Activated B cell treated with CpG ODN at 0.5 μM for 24 hours (primary cell): Measurements from ENCODE around the gene TTN. TPM values are rescaled to one million over a fixed set of nuclear protein-coding genes. Genes with fewer than 3 reads are reported as not detected.

Experiments used
- ATAC-seq: fragments of 200-7000 bp; cut with Tn5 transposase; one replicate; pipeline ENCODE4 v1.10.0; 2021; ENCODE audit warnings: low read depth, mild to moderate bottlenecking, moderate library complexity
- CTCF ChIA-PET: fragments of 350-600 bp; sonication (Branson Sonifier 250); formaldehyde crosslinking; loops from one replicate; lab custom pipeline; 2021; ENCODE audit warnings: antibody characterized with exemption; lab: Charles Lee
- POLR2A ChIA-PET: fragments of 350-600 bp; sonication (Branson Sonifier 250); formaldehyde crosslinking; loops from one replicate; lab custom pipeline; 2021; ENCODE audit warnings: antibody characterized with exemption; lab: Charles Lee
- DNase-seq: peaks from one replicate; pipeline ENCODE4 v3.0.0; 2022
- H3K27ac Mint-ChIP-seq: one replicate; pipeline ENCODE4 v1.8.0; 2020; ENCODE audit warnings: mixed read lengths
- H3K27me3 Mint-ChIP-seq: one replicate; pipeline ENCODE4 v1.8.0; 2021; ENCODE audit warnings: mixed read lengths
- H3K36me3 Mint-ChIP-seq: one replicate; pipeline ENCODE4 v1.8.0; 2021; ENCODE audit warnings: low read depth, mixed read lengths
- H3K4me1 Mint-ChIP-seq: one replicate; pipeline ENCODE4 v1.8.0; 2021; ENCODE audit warnings: mixed read lengths
- H3K4me3 Mint-ChIP-seq: one replicate; pipeline ENCODE4 v1.8.0; 2020; ENCODE audit warnings: mild to moderate bottlenecking, mixed read lengths
- H3K9me3 Mint-ChIP-seq: one replicate; pipeline ENCODE4 v1.8.0; 2020; ENCODE audit warnings: mixed read lengths
- intact Hi-C: fragments of 100-400 bp; cut with micrococcal nuclease; formaldehyde crosslinking; loops from one replicate; pipeline ENCODE4 v1.15.1; 2024
- total RNA-seq: library from RNA; stranded (reverse); gene quantifications from 2 replicates; pipeline ENCODE4 v1.2.3, GENCODE V29; 2022
- TF ChIP-seq, protein P1 (sequence below): fragments of 200-600 bp; IDR thresholded peaks from one replicate; pipeline ENCODE4 v1.8.0; 2022; ENCODE audit warnings: antibody characterized with exemption, mild to moderate bottlenecking

Gene TTN
- total RNA-seq, 1 donor from 2014 or later = 40.0 TPM

DNA sequence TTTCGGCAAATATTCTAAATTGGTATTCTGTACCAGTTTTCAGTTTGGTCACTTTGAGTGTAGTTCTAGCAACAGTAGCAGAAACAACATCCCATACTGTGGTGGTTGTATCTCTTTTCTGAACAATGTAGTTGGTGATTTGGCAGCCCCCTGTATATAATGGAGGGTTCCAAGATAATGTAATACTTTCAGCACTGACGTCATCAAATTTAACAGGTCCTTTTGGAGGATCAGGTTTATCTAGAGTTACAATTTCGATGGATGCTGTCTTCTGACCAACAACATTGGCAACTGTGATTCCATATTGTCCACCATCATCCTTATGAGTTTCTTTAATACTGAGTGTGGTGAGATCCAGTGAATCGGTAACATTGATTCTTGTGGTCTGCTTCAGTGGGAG is 239.0 kb downstream of the TTN start:
- CTCF ChIA-PET = no interaction called here

DNA sequence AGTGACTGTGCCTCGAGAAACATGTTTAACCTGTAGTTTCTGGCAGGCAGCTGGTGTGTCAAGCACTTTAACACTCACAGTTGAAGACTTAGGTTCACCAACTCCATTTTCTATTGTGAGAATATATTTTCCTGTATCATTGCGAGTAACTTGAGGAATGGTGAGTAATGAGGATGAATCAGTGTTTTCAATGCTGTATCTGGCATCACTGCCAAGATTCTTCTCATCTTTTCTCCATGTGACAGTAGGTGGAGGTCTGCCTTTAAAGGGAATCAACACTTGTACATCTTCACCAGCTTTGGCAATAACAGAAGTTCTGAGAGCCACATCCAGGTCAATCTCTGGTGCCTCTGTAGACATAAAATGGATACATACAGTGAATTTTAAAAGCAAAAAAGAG is 254.2 kb downstream of the TTN start:
- peaks cover 8% of the 10 kb centered on the region for H3K4me1 Mint-ChIP-seq
- intact Hi-C loops = no loop called here
- DNase-seq (no peak), ATAC-seq (no peak)
- H3K27me3 Mint-ChIP-seq = no peaks in the 10 kb centered on the region
- ChIA-PET POLR2A (no interaction called here), CTCF (no interaction called here)
- H3K4me3 Mint-ChIP-seq = no peak overlapping the region
- peaks cover 88% of the 10 kb centered on the region for H3K36me3 Mint-ChIP-seq
- TF ChIP-seq, protein P1, sequence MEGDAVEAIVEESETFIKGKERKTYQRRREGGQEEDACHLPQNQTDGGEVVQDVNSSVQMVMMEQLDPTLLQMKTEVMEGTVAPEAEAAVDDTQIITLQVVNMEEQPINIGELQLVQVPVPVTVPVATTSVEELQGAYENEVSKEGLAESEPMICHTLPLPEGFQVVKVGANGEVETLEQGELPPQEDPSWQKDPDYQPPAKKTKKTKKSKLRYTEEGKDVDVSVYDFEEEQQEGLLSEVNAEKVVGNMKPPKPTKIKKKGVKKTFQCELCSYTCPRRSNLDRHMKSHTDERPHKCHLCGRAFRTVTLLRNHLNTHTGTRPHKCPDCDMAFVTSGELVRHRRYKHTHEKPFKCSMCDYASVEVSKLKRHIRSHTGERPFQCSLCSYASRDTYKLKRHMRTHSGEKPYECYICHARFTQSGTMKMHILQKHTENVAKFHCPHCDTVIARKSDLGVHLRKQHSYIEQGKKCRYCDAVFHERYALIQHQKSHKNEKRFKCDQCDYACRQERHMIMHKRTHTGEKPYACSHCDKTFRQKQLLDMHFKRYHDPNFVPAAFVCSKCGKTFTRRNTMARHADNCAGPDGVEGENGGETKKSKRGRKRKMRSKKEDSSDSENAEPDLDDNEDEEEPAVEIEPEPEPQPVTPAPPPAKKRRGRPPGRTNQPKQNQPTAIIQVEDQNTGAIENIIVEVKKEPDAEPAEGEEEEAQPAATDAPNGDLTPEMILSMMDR = no peak
- H3K9me3 Mint-ChIP-seq = peaks cover 5% of the 10 kb centered on the region
- H3K27ac Mint-ChIP-seq = no peak overlapping the region

More for the DNA sequence above, 239.0 kb downstream of the TTN start:
- H3K36me3 Mint-ChIP-seq = peaks cover 94% of the 10 kb centered on the region
- H3K27ac Mint-ChIP-seq = no peak overlapping the region
- intact Hi-C loops = no loop called here
- TF ChIP-seq, protein P1 = no peak
- ATAC-seq = no peak
- POLR2A ChIA-PET = no interaction called here
- H3K9me3 Mint-ChIP-seq = peaks cover 48% of the 10 kb centered on the region
- H3K4me3 Mint-ChIP-seq = no peak overlapping the region
- H3K27me3 Mint-ChIP-seq = no peaks in the 10 kb centered on the region
- DNase-seq = no peak
- H3K4me1 Mint-ChIP-seq = no peaks in the 10 kb centered on the region

DNA sequence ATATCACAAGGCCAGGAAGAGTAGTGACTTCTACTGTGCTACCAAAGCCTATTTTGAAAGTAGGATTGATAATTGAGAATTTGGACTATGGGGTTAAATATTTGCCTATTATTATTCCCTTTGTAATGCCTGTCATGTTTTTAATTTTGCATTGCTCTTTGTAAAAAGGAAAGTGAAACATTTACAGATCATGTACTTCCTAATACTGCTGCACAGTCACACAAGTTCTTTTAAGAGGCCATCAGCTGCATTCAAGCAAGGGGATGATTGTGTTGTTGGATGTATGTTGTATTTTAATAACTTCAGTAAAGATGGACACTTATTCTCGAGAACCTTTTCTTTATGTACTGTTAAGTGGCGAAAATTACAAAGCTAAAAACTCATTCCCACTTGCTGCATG is 256.9 kb downstream of the TTN start:
- Mint-ChIP-seq H3K9me3 (no peaks in the 10 kb centered on the region), H3K27me3 (no peaks in the 10 kb centered on the region), H3K4me3 (no peak overlapping the region), H3K27ac (no peak overlapping the region), H3K4me1 (peaks cover 3% of the 10 kb centered on the region), H3K36me3 (peaks cover 92% of the 10 kb centered on the region)
- CTCF ChIA-PET = no interaction called here
- intact Hi-C loops = no loop called here
- POLR2A ChIA-PET = no interaction called here
- ATAC-seq (no peak), DNase-seq (no peak)
- TF ChIP-seq, protein P1 = no peak

DNA sequence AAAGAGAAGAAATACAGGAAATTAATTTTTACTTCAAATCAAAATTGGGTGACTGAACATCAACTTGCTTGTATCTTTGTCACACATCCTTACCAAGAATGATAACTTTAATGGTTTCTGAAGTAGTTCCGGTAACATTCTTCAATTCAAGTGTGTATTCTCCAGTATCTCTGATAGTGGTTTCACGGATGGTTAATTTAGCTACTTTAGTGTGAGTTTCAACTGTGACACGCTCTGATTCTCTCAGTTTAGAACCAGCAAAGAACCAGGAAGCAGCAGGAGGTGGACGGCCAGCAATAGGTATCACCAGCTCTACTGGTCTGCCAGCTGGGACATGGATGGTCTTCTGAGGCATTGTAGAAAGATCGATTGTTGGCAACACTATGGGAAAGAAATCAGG is 264.7 kb downstream of the TTN start:
- ChIA-PET CTCF (no interaction called here), POLR2A (no interaction called here)
- TF ChIP-seq, protein P1 = no peak
- Mint-ChIP-seq H3K9me3 (no peaks in the 10 kb centered on the region), H3K36me3 (peaks cover 89% of the 10 kb centered on the region), H3K27ac (no peak overlapping the region), H3K4me3 (no peak overlapping the region), H3K27me3 (no peaks in the 10 kb centered on the region), H3K4me1 (no peaks in the 10 kb centered on the region)
- intact Hi-C loops = no loop called here
- ATAC-seq (no peak), DNase-seq (no peak)

DNA sequence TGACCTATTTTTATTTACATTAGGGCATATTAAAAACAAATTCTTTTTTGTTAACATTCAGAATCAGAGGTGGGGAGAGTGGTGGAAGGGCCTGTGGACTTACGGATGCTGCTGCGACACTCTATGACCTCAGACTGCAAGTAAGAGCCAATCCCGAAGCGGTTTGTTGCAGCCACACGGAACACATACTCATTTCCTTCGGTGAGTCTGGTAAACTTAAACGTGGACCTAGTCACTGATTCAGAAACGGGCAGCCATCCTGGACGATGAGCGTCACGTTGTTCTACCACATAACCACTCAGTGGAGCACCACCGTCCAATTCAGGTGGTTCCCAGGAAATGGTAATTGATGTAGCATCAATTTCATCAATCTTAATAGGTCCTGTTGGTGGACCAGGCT is 265.1 kb downstream of the TTN start:
- TF ChIP-seq, protein P1 = no peak
- no peak overlapping the region for H3K27ac Mint-ChIP-seq
- ATAC-seq (no peak), DNase-seq (no peak)
- no peaks in the 10 kb centered on the region for H3K27me3 Mint-ChIP-seq
- peaks cover 90% of the 10 kb centered on the region for H3K36me3 Mint-ChIP-seq
- no peaks in the 10 kb centered on the region for H3K9me3 Mint-ChIP-seq
- no peak overlapping the region for H3K4me3 Mint-ChIP-seq
- intact Hi-C loops = no loop called here
- no peaks in the 10 kb centered on the region for H3K4me1 Mint-ChIP-seq
- ChIA-PET CTCF (no interaction called here), POLR2A (no interaction called here)
